VCaP (cell line): ENCODE measurements around the gene IKZF5.

Source experiments
- H3K27ac ChIP-seq: fragments of 450-650 bp; 2 replicates; pipeline ENCODE4 v1.5.1; 2017
- CTCF ChIP-seq: fragments of 450-650 bp; conservative IDR thresholded peaks from 2 replicates; pipeline ENCODE4 v1.5.1; 2017; ENCODE audit warnings: mild to moderate bottlenecking, moderate library complexity

IKZF5 gene

GRCh38 chr10:123000155-123000554 is 8.4 kb downstream of the IKZF5 start:
- no peak for TF ChIP-seq CTCF
- no peak overlapping the region for H3K27ac ChIP-seq

GRCh38 chr10:122999347-122999746 is 9.2 kb downstream of the IKZF5 start:
- H3K27ac ChIP-seq, result no peak overlapping the region
- no peak for TF ChIP-seq CTCF

- no peak for TF ChIP-seq CTCF
- no peak overlapping the region for H3K27ac ChIP-seq
Measured at GRCh38 chr10:122998934-122999333, 9.7 kb downstream of the IKZF5 start.

- no peak overlapping the region for H3K27ac ChIP-seq
- no peak for TF ChIP-seq CTCF
Measured at GRCh38 chr10:122998360-122998917, 10.2 kb downstream of the IKZF5 start.

- TF ChIP-seq CTCF, result no peak
- no peak overlapping the region for H3K27ac ChIP-seq
Measured at GRCh38 chr10:122997864-122998263, 10.7 kb downstream of the IKZF5 start.

GRCh38 chr10:122995936-122996335 is 12.7 kb downstream of the IKZF5 start:
- H3K27ac ChIP-seq, result no peak overlapping the region
- TF ChIP-seq CTCF, result no peak

- TF ChIP-seq CTCF, result no peak
- H3K27ac ChIP-seq, result no peak overlapping the region
Measured at GRCh38 chr10:122993797-122994336, 14.7 kb downstream of the IKZF5 start.
